Liver (tissue), 3 donors: Measurements from ENCODE around the gene KRT17.

ENCODE experiments used
- CTCF ChIP-seq: fragments of 150-350 bp; IDR thresholded peaks from 2 replicates; pipeline ENCODE4 v1.5.1; 2017; ENCODE audit warnings: improper control_type of control experiment, low read depth, low read length; ENCODE audit not compliant: missing input control
- EGR1 ChIP-seq, 2 donors: IDR thresholded peaks; 2 replicates each; pipeline ENCODE4 v1.6.1; 2016 to 2018; ENCODE audit warnings: antibody characterized with exemption in 2 of 2, low read depth in 2 of 2
- FOXA1 ChIP-seq: IDR thresholded peaks from 2 replicates; pipeline ENCODE4 v1.6.1; 2016; ENCODE audit warnings: antibody characterized with exemption
- HNF4G ChIP-seq: IDR thresholded peaks from 2 replicates; pipeline ENCODE4 v1.6.1; 2016; ENCODE audit warnings: antibody characterized with exemption
- NR2F2 ChIP-seq: IDR thresholded peaks from 2 replicates; pipeline ENCODE4 v1.6.1; 2016; ENCODE audit warnings: antibody characterized with exemption
- RAD21 ChIP-seq, 2 donors: IDR thresholded peaks; 2 replicates each; pipeline ENCODE4 v1.6.1; 2016; ENCODE audit warnings: antibody characterized with exemption in 2 of 2, mild to moderate bottlenecking in 2 of 2
- REST ChIP-seq: IDR thresholded peaks from 2 replicates; pipeline ENCODE4 v1.6.1; 2016; ENCODE audit warnings: antibody characterized with exemption, mild to moderate bottlenecking
- RXRA ChIP-seq, 2 donors: IDR thresholded peaks; 2 replicates each; pipeline ENCODE4 v1.6.1; 2017 to 2018; ENCODE audit warnings: antibody characterized with exemption in 2 of 2, mild to moderate bottlenecking in 1 of 2
- SP1 ChIP-seq: IDR thresholded peaks from 2 replicates; pipeline ENCODE4 v1.6.1; 2018; ENCODE audit warnings: antibody characterized with exemption, mild to moderate bottlenecking
- TAF1 ChIP-seq: conservative IDR thresholded peaks from 2 replicates; pipeline ENCODE4 v1.6.1; 2016; ENCODE audit warnings: antibody characterized with exemption, mild to moderate bottlenecking
- TF ChIP-seq, protein P1 (sequence below): IDR thresholded peaks from 2 replicates; pipeline ENCODE4 v1.6.1; 2016; ENCODE audit warnings: antibody characterized with exemption
- donor health status: healthy.
- donor health status: healthy.

DNA sequence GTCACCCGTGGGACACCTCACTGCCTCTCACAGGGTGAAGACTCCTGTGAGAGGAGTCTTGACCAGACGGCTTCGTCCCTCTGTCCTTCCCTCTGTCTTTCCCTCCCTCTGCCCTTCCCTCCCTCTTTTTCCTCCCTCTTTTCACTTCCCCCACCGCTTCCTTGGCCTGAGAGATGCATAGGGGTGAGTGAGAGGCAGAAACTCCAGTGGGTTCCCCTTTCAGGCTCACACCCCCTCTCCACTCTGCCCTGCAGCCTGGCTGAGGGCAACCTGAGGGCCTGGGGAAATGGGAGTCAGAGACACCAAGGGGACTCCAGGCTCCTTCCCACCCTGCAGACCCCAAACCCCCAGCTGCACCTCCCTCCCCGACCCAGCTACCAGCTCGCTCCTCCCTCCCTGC lies 14.6 kb upstream of the KRT17 start:
- no peak for TF ChIP-seq CTCF
- TF ChIP-seq FOXA1, result no peak
- TF ChIP-seq EGR1 (IDR thresholded peaks at IDR 0.05; ENCODE audit: low read depth in 2 of 2), result no peak
- no peak for TF ChIP-seq TAF1
- TF ChIP-seq REST, result no peak
- no peak for TF ChIP-seq HNF4G
- no peak for TF ChIP-seq NR2F2
- no peak for TF ChIP-seq SP1
- TF ChIP-seq, protein P1, sequence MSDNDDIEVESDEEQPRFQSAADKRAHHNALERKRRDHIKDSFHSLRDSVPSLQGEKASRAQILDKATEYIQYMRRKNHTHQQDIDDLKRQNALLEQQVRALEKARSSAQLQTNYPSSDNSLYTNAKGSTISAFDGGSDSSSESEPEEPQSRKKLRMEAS, result no peak
- TF ChIP-seq RAD21 (IDR thresholded peaks at IDR 0.05), result no peak
- TF ChIP-seq RXRA (IDR thresholded peaks at IDR 0.05), result no peak
